ENCODE data around the gene KLHL22. TPM values are rescaled to one million over a fixed set of nuclear protein-coding genes. Genes with fewer than 3 reads are reported as not detected.

Gene KLHL22
- total RNA-seq, 2 experiments from 2014 or later, result 24.1 to 27.7 TPM

DNA sequence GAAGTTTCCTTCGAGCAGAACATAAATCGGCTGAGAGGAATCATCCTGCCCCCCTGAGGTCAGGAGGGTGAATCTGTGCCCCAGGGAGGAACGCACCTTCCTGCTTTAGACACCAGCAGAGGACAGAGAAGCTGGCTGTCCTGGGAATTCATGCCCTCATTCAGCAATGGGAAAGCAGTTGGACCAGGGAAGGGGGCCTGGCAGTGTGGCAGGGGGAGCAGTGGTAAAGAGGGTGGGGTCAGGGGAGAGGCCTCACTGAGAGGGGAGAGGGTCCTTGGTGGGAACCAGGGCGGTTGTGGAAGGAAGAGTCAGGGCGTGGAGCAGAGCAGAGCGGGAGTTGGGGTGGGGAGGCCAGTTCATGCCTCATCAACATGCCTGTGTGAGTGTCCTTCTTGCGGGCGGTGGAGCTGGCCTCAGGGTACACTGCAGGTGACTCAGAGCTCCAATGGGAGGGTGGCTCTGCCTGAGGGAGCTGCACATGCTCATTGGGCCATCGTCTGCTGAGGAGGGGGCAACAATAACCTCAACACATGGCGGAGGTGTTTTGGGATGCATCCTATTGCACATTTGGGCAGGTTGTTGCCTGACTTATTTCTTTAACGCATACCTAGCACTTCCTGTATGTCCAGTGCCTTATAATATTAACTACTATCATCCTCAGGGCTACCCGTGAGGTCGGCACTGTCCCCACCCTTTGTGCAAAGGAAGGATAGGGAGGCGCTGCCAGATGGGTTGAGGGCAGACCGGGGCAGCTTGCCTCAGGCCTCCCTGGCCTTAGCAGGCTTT lies 35.0 kb upstream of the KLHL22 start:
- TF ChIP-seq, protein P1, sequence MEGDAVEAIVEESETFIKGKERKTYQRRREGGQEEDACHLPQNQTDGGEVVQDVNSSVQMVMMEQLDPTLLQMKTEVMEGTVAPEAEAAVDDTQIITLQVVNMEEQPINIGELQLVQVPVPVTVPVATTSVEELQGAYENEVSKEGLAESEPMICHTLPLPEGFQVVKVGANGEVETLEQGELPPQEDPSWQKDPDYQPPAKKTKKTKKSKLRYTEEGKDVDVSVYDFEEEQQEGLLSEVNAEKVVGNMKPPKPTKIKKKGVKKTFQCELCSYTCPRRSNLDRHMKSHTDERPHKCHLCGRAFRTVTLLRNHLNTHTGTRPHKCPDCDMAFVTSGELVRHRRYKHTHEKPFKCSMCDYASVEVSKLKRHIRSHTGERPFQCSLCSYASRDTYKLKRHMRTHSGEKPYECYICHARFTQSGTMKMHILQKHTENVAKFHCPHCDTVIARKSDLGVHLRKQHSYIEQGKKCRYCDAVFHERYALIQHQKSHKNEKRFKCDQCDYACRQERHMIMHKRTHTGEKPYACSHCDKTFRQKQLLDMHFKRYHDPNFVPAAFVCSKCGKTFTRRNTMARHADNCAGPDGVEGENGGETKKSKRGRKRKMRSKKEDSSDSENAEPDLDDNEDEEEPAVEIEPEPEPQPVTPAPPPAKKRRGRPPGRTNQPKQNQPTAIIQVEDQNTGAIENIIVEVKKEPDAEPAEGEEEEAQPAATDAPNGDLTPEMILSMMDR (IDR thresholded peaks at IDR 0.05), result no peak
- no peak overlapping the region for H3K4me3 ChIP-seq (ENCODE audit: low read length)
- ChIA-PET CTCF (no interaction called here), POLR2A (interaction anchor here (1.1 to 1.7 kb wide), 3 partner anchors 16 to 26 kb away, joined by 3 to 4 read pairs (median 3); no protein-coding TSS in a partner anchor)
- Mint-ChIP-seq H3K36me3 (ENCODE audit: low read depth) (peaks cover 56% of the 10 kb centered on the region), H3K4me3 (no peak overlapping the region), H3K27ac (peak overlapping the region; percentile 70), H3K27me3 (no peaks in the 10 kb centered on the region), H3K4me1 (ENCODE audit: low read depth) (peaks cover 69% of the 10 kb centered on the region), H3K9me3 (no peaks in the 10 kb centered on the region)
- peaks cover 55% of the 10 kb centered on the region for H3K4me1 ChIP-seq (ENCODE audit: insufficient read depth, low read length)
- H3K27me3 ChIP-seq (ENCODE audit: control insufficient read depth in 1 of 2, insufficient read depth in 2 of 2, low read length in 2 of 2), result no peaks in the 10 kb centered on the region
- intact Hi-C loops (cut with DNase I, micrococcal nuclease), result no loop called here
- H3K9me3 ChIP-seq (ENCODE audit: control insufficient read depth in 1 of 2, insufficient read depth in 1 of 2, low read length in 2 of 2), result no peaks in the 10 kb centered on the region
- peak overlapping the region in 1 of 2 donors; percentile 16 for H3K27ac ChIP-seq (ENCODE audit: low read depth in 1 of 2, low read length in 2 of 2)
- peaks cover 54% of the 10 kb centered on the region for H3K36me3 ChIP-seq (ENCODE audit: insufficient read depth, low read length)
- no peak for DNase-seq
- ATAC-seq (ENCODE audit: poor library complexity), result no peak

DNA sequence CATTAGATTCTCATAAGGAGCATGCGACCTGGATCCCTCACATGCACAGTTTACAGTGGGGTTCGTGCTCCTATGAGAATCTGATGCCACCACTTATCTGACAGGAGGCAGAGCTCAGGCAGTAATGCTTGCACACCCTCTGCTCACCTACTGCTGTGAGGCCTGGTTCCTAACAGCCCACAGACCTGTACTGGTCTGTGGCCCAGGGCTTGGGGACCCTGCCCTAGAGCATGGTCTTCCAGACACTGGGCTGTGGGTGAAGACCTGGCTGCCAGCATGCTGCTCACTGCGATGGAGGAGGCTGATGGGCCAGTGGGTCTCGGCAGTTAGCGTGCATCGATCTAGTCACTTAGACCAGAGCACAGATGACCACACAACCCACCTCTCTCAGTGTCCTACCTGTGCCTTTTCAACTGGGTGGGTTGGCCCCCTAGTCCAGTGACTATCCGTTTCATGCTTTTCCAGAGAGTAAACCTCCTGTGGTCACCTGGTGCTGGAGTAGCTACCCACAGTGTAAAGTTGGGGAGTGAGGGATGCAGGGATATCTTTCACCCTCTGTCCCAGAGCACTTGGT lies 32.9 kb upstream of the KLHL22 start:
- peaks cover 48% of the 10 kb centered on the region for H3K36me3 ChIP-seq (ENCODE audit: insufficient read depth, low read length)
- H3K27ac ChIP-seq (ENCODE audit: low read depth in 1 of 2, low read length in 2 of 2), result no peak overlapping the region
- ChIA-PET CTCF (no interaction called here), POLR2A (interaction anchor here (1.6 kb wide), 1 partner anchor 29 kb away, joined by 4 read pairs; no protein-coding TSS in a partner anchor)
- H3K27me3 Mint-ChIP-seq, result no peaks in the 10 kb centered on the region
- no peaks in the 10 kb centered on the region for H3K9me3 Mint-ChIP-seq
- no peak overlapping the region for H3K4me3 ChIP-seq (ENCODE audit: low read length)
- H3K9me3 ChIP-seq (ENCODE audit: control insufficient read depth in 1 of 2, insufficient read depth in 1 of 2, low read length in 2 of 2), result no peaks in the 10 kb centered on the region
- intact Hi-C loops (cut with DNase I, micrococcal nuclease), result no loop called here
- no peak overlapping the region for H3K4me3 Mint-ChIP-seq
- DNase-seq, result no peak
- no peak for ATAC-seq (ENCODE audit: poor library complexity)
- H3K36me3 Mint-ChIP-seq (ENCODE audit: low read depth), result peaks cover 56% of the 10 kb centered on the region
- no peaks in the 10 kb centered on the region for H3K27me3 ChIP-seq (ENCODE audit: control insufficient read depth in 1 of 2, insufficient read depth in 2 of 2, low read length in 2 of 2)
- H3K27ac Mint-ChIP-seq, result peak overlapping the region; percentile 66
- peaks cover 69% of the 10 kb centered on the region for H3K4me1 Mint-ChIP-seq (ENCODE audit: low read depth)
- peaks cover 56% of the 10 kb centered on the region for H3K4me1 ChIP-seq (ENCODE audit: insufficient read depth, low read length)
- TF ChIP-seq, protein P1 (IDR thresholded peaks at IDR 0.05), result no peak

DNA sequence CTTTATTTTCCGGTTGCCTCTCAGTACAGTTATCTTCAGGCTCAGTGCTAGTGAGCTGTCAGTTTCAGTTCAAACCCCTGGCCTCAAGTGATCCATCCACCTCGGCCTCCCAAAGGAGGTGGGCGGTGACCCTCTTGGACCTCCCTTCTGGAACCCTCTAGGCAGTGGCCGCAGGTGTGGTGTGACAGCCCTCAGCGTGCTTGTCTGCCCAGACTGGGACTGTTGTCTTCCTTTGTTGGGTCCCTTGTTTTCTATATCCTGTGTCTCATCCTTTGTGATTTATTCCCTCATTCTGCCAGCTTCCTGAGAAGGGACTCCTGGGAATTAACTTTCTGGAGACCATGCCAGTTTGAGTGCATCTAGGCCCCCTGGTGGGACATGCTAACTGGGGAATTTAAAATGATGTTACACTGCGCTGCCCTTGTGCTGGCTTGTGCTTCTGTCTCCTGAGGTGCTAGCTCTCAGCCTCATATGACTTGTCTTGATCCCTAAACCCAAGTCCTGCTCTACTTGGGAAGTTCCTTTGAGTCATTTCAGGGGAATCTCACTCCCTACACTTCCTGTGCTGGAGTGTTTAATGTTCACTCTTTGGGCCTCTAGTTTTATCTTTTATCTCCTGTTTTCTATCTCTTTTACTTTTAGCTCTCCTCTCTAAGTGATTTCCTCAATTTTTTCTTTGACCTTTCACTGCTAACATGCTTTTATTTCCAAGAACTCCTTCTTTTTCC lies 31.2 kb upstream of the KLHL22 start:
- H3K27me3 ChIP-seq (ENCODE audit: control insufficient read depth in 1 of 2, insufficient read depth in 2 of 2, low read length in 2 of 2), result no peaks in the 10 kb centered on the region

More for the DNA sequence above, 31.2 kb upstream of the KLHL22 start:
- Mint-ChIP-seq H3K27me3 (no peaks in the 10 kb centered on the region), H3K27ac (peak overlapping the region; percentile 52), H3K9me3 (no peaks in the 10 kb centered on the region), H3K4me1 (ENCODE audit: low read depth) (peaks cover 69% of the 10 kb centered on the region), H3K4me3 (no peak overlapping the region), H3K36me3 (ENCODE audit: low read depth) (peaks cover 63% of the 10 kb centered on the region)
- ChIA-PET CTCF (interaction anchor here (1.0 to 2.1 kb wide), 4 partner anchors 15 to 38 kb away, joined by 3 to 7 read pairs (median 6); partner anchors contain the start of gene MED15), POLR2A (interaction anchor here (0.9 to 1.2 kb wide), 2 partner anchors 23 to 40 kb away, joined by 3 read pairs; no protein-coding TSS in a partner anchor)
- TF ChIP-seq, protein P1 (IDR thresholded peaks at IDR 0.05), result no peak
- Histone ChIP-seq H3K27ac (ENCODE audit: low read depth in 1 of 2, low read length in 2 of 2) (no peak overlapping the region), H3K4me3 (ENCODE audit: low read length) (no peak overlapping the region), H3K9me3 (ENCODE audit: control insufficient read depth in 1 of 2, insufficient read depth in 1 of 2, low read length in 2 of 2) (no peaks in the 10 kb centered on the region), H3K36me3 (ENCODE audit: insufficient read depth, low read length) (peaks cover 41% of the 10 kb centered on the region), H3K4me1 (ENCODE audit: insufficient read depth, low read length) (peaks cover 56% of the 10 kb centered on the region)
- no peak for DNase-seq
- intact Hi-C loops (cut with DNase I, micrococcal nuclease), result no loop called here
- ATAC-seq (ENCODE audit: poor library complexity), result no peak
